Articular chondrocyte of knee joint (primary cell): ENCODE measurements around the gene MFAP5. TPM values are rescaled to one million over a fixed set of nuclear protein-coding genes. Genes with fewer than 3 reads are reported as not detected.

Experiments
- small RNA-seq: library from RNA; depleted of rRNA; stranded (forward); fragments of <200 nt; gene quantifications from one replicate; pipeline ENCODE3, GENCODE V24; 2012
- total RNA-seq: library from RNA; depleted of rRNA; stranded (reverse); fragments of >200 nt; gene quantifications from 2 replicates; pipeline ENCODE4 v1.2.3, GENCODE V29; 2012

The MFAP5 gene
- total RNA-seq, result 6.4 and 12.3 TPM in 2 replicates

DNA sequence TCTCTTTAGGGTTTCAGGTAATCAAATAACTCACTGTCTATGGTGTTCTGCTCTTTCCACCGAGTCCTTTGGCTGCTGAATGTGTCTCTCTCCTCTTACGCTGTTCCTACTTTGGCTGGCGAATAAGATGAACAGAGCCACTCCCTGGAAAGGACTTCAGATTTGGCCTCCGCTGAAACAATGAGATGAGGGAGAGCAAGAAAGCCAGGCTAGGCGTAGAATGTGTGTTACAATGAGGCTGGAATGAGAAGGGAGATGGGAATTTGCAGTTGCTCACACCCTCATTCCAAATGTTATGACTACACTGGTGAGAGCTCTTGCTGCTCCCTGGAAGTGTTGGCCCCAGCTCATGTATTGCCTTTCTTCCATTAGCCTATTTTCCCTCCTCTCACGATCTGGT is at the start of gene MFAP5:
MFAP5 (minus strand) TSS at position 234 of the 400 bp plus-strand sequence. CDS start 722 bp downstream, outside the sequence.

DNA sequence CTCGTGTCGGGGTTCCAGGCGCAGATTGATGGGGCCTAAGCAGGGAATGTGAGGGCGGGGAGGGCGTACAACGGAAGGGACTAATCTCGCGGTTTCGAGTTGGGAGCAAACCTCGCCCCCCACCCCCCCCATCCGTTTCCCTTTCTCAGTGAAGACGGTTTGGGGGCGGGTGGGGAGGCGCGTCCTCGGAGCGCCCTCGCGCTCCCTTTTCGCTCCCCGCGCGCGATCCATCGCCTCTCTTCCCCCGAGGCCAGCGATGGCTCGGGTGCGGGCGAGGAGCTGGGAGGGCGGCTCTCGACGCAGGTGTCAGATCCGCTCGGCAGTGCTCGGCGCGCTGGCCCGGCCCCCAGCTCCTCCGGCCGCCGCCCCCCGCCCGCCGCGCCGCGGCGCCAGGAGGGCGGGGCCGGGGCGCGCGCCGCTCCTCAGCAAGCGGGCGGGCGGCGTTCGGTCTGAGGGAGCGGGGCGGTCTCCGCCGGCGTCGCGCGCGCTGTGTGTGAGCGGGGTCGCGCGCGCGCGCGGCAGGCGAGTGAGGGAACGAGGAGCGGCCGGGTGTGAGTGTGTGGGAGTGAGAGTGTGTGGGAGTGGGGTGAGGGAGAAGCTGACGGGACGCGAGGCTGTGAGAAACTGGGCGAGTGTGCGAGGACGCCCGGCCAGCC is 35.0 kb upstream of the MFAP5 start, which contains the start of gene RIMKLB:
RIMKLB (plus strand) TSS at position 516 of the 656 bp plus-strand sequence. CDS start 15,876 bp downstream, outside the sequence.

DNA sequence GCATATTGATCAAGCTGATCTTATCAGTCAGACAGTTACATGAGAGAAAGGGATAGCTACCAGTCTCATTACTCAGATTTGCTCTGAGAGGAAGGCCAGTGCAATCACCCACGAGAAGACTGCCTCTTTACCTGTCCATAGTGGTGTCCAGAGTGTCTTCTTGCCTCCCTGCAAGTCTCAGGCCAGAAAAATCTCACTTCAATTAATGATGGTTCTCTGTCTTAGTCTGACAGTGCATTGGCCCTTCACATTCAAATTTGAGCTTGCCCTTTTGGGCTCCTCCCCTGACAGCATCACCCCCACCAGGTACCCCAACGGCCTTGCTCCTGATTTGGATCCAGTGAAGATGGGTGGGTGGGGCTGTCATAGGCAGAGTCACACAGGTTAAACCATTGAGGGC is 50.0 kb downstream of the MFAP5 start, which contains the start of gene AICDA:
AICDA (minus strand) TSS at position 231 of the 400 bp plus-strand sequence; CDS start at position 139, 92 bp downstream.

Small RNA genes lying within 50 kb of the gene (small RNA-seq; reads per million reads assigned to genes)
- gene RF00564, result not detected

Other genes starting within 250 kb of the MFAP5 start
- not detected in 2 replicates for gene CLEC6A, start 206.9 kb downstream of the MFAP5 start, total RNA-seq
- not detected in 2 replicates for gene CLEC4D, start 149.3 kb downstream of the MFAP5 start, total RNA-seq
- not detected in 2 replicates for gene CLEC4E, start 121.9 kb downstream of the MFAP5 start, total RNA-seq
- gene AICDA, start 50.0 kb downstream of the MFAP5 start, total RNA-seq, result not detected in 2 replicates
- gene RIMKLB, start 35.2 kb upstream of the MFAP5 start, total RNA-seq, result 16.5 and 18.1 TPM in 2 replicates
- gene A2ML1, start 159.8 kb upstream of the MFAP5 start, total RNA-seq, result not detected in 2 replicates